SKM-1 (cell line): ENCODE results near the gene JARID2.
"Not testable (repeated sequence)": the region's sequence is repeated elsewhere in the genome, so short reads cannot be mapped to it uniquely, and the experiment has no call there.

ENCODE experiments used
- DNase-seq: peaks from one replicate; lab custom pipeline; 2025; ENCODE audit not compliant: unreplicated experiment; lab: John Stamatoyannopoulos, UW

JARID2 gene

GRCh38 chr6:15308435-15309213 lies 62.8 kb downstream of the JARID2 start:
- DNase-seq: peak; percentile 33

- DNase-seq: no peak
Measured at GRCh38 chr6:15309611-15310283, 63.9 kb downstream of the JARID2 start.

GRCh38 chr6:15310680-15311079 lies 64.8 kb downstream of the JARID2 start:
- no peak for DNase-seq

GRCh38 chr6:15312500-15312899 lies 66.6 kb downstream of the JARID2 start:
- DNase-seq: no peak

- DNase-seq: no peak
Measured at GRCh38 chr6:15313367-15313766, 67.5 kb downstream of the JARID2 start.

- no peak for DNase-seq
Measured at GRCh38 chr6:15316754-15317153, 70.9 kb downstream of the JARID2 start.

GRCh38 chr6:15317251-15317650 lies 71.4 kb downstream of the JARID2 start:
- DNase-seq: no peak

- DNase-seq: no peak
Measured at GRCh38 chr6:15317934-15318902, 72.3 kb downstream of the JARID2 start.

- no peak for DNase-seq
Measured at GRCh38 chr6:15319677-15320076, 73.8 kb downstream of the JARID2 start.

GRCh38 chr6:15320693-15321092 lies 74.8 kb downstream of the JARID2 start:
- DNase-seq: no peak

GRCh38 chr6:15322184-15322583 lies 76.3 kb downstream of the JARID2 start:
- DNase-seq: no peak

- no peak for DNase-seq
Measured at GRCh38 chr6:15322781-15323536, 77.1 kb downstream of the JARID2 start.

- not testable (repeated sequence) for DNase-seq
Measured at GRCh38 chr6:15323611-15324010, 77.7 kb downstream of the JARID2 start.

- no peak for DNase-seq
Measured at GRCh38 chr6:15324427-15324985, 78.6 kb downstream of the JARID2 start.

- no peak for DNase-seq
Measured at GRCh38 chr6:15325540-15325955, 79.7 kb downstream of the JARID2 start.

- DNase-seq: no peak
Measured at GRCh38 chr6:15326067-15326614, 80.3 kb downstream of the JARID2 start.

GRCh38 chr6:15327271-15327670 lies 81.4 kb downstream of the JARID2 start:
- DNase-seq: no peak

- DNase-seq: no peak
Measured at GRCh38 chr6:15329197-15329671, 83.4 kb downstream of the JARID2 start.

GRCh38 chr6:15330174-15330944 lies 84.5 kb downstream of the JARID2 start:
- DNase-seq: no peak
